ENCODE measurements around the gene CTDSP2. TPM values are rescaled to one million over a fixed set of nuclear protein-coding genes. Genes with fewer than 3 reads are reported as not detected.

CTDSP2 gene
- total RNA-seq, 1 experiment from 2014 or later: 82.7 TPM

- intact Hi-C loops (cut with micrococcal nuclease): no loop called here
- Histone ChIP-seq H3K27me3 (ENCODE audit: insufficient read depth, low read length) (no peaks in the 10 kb centered on the region), H2AFZ (ENCODE audit: low read depth, low read length, poor library complexity, severe bottlenecking) (no peak overlapping the region), H3K4me1 (ENCODE audit: control insufficient read depth in 1 of 2, insufficient read depth in 2 of 2, low read length in 2 of 2) (peaks cover 8 to 21% of the 10 kb centered on the region in 2 experiments; a peak in 3 of 4 replicates), H3K9me3 (ENCODE audit: control insufficient read depth in 1 of 2, insufficient read depth in 1 of 2, low read depth in 1 of 2, low read length in 2 of 2) (no peaks in the 10 kb centered on the region), H3K4me3 (replicated peaks in 1 of 2; ENCODE audit: low read depth in 1 of 2, low read length in 2 of 2) (no peak overlapping the region), H4K20me1 (ENCODE audit: insufficient read depth) (no peaks in the 10 kb centered on the region), H3K27ac (ENCODE audit: low read depth, low read length) (no peak overlapping the region), H3K9me2 (ENCODE audit: insufficient read depth) (no peaks in the 10 kb centered on the region), H3K79me2 (ENCODE audit: insufficient read depth, low read length) (peaks cover 23% of the 10 kb centered on the region), H3K9ac (ENCODE audit: low read length) (no peak overlapping the region), H3K4me2 (ENCODE audit: low read length) (no peak overlapping the region), H3K36me3 (ENCODE audit: control insufficient read depth in 1 of 2, insufficient read depth in 2 of 2, low read length in 2 of 2) (no peaks in the 10 kb centered on the region)
- TF ChIP-seq RAD21 (IDR thresholded peaks at IDR 0.05; ENCODE audit: low read depth): no peak
- TF ChIP-seq EZH2phosphoT487 (IDR thresholded peaks at IDR 0.05; ENCODE audit: borderline replicate concordance): no peak
- no peak for TF ChIP-seq ZFX (IDR thresholded peaks at IDR 0.05)
- no peak for TF ChIP-seq EGR1 (IDR thresholded peaks at IDR 0.05; ENCODE audit: low read depth)
- TF ChIP-seq EZH2 (IDR thresholded peaks at IDR 0.05): no peak
- no peak for TF ChIP-seq MAX (IDR thresholded peaks at IDR 0.05)
- no peak for TF ChIP-seq YY1 (IDR thresholded peaks at IDR 0.05; ENCODE audit: extremely low read depth, insufficient replicate concordance, low read depth, low read length)
- TF ChIP-seq SIN3A (IDR thresholded peaks at IDR 0.05; ENCODE audit: low read depth): no peak
- no peak for TF ChIP-seq POLR2A (IDR thresholded peaks at IDR 0.05; ENCODE audit: borderline replicate concordance, extremely low read depth, insufficient read depth, insufficient read length)
- no peak for TF ChIP-seq CEBPB (IDR thresholded peaks at IDR 0.05; ENCODE audit: low read depth)
- TF ChIP-seq SP1 (IDR thresholded peaks at IDR 0.05; ENCODE audit: low read depth): no peak
- no peak for TF ChIP-seq JUND (IDR thresholded peaks at IDR 0.05)
- TF ChIP-seq ELF1 (IDR thresholded peaks at IDR 0.05; ENCODE audit: borderline replicate concordance, low read depth): no peak
- TF ChIP-seq ZNF274 (IDR thresholded peaks at IDR 0.05; ENCODE audit: low read depth, low read length): no peak
- no peak for TF ChIP-seq ZBTB33 (IDR thresholded peaks at IDR 0.05; ENCODE audit: extremely low read depth, insufficient replicate concordance, low read length)
- TF ChIP-seq CTCF (IDR thresholded peaks at IDR 0.05 in 2 of 3, conservative IDR thresholded peaks at IDR 0.05 in 1 of 3; ENCODE audit: borderline replicate concordance in 1 of 3, insufficient read depth in 1 of 3, low read depth in 2 of 3, low read length in 2 of 3): no peak
- ATAC-seq (no peak), DNase-seq (ENCODE audit: low read depth, low spot score) (no peak)
- RAD21 ChIA-PET (ENCODE audit: low non-redundant PET in 1 of 2, low total read pairs in 2 of 2, uncharacterized antibody in 2 of 2, unreplicated experiment in 2 of 2): no interaction called here
- CTCF ChIA-PET: no interaction called here
- POLR2A ChIA-PET: interaction anchor here (5.0 kb wide), 1 partner anchor 13 kb away, joined by 20 read pairs; no protein-coding TSS in a partner anchor
- BruUV-seq (replicated peaks): no TSS peak
These were observed 2.5 kb upstream of the CTDSP2 start for GRCh38 chr12:57849035-57849434.

All from HCT116 (cell line).